DND-41 (cell line): ENCODE measurements around the gene ARPC3.

Experiments
- EZH2 ChIP-seq: IDR thresholded peaks from 3 replicates; pipeline ENCODE4 v1.6.1; 2012; ENCODE audit warnings: borderline replicate concordance, low read depth, mild to moderate bottlenecking, moderate library complexity, low read length, inconsistent platforms; ENCODE audit not compliant: severe bottlenecking
- TF ChIP-seq, protein P1 (sequence below): IDR thresholded peaks from 2 replicates; pipeline ENCODE4 v1.5.1; 2012; ENCODE audit warnings: borderline replicate concordance, low read length, moderate library complexity, mild to moderate bottlenecking; ENCODE audit not compliant: poor library complexity, severe bottlenecking; ENCODE audit errors: extremely low read depth

DNA sequence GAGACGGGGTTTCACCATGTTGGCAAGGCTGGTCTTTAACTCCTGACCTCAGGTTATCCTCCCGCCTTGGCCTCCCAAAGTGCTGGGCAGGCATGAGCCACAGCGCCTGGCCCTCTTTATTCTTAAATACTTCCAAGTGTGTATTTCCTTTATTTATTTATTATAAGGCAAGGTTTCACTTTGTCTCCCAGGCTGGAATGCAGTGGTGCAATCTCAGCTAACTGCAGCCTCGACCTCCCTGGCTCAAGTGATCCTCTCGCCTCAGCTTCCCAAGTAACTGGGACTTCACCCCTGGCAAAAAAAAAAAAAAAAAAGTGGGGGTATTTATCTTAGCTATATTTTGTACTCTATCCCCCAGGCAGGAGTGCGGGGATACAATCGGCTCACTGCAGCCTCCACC is 25.3 kb upstream of the ARPC3 start:
- TF ChIP-seq, protein P1, sequence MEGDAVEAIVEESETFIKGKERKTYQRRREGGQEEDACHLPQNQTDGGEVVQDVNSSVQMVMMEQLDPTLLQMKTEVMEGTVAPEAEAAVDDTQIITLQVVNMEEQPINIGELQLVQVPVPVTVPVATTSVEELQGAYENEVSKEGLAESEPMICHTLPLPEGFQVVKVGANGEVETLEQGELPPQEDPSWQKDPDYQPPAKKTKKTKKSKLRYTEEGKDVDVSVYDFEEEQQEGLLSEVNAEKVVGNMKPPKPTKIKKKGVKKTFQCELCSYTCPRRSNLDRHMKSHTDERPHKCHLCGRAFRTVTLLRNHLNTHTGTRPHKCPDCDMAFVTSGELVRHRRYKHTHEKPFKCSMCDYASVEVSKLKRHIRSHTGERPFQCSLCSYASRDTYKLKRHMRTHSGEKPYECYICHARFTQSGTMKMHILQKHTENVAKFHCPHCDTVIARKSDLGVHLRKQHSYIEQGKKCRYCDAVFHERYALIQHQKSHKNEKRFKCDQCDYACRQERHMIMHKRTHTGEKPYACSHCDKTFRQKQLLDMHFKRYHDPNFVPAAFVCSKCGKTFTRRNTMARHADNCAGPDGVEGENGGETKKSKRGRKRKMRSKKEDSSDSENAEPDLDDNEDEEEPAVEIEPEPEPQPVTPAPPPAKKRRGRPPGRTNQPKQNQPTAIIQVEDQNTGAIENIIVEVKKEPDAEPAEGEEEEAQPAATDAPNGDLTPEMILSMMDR: no peak
- no peak for TF ChIP-seq EZH2
